Osteoblast (primary cell): ENCODE data around the gene HYOU1. TPM values are rescaled to one million over a fixed set of nuclear protein-coding genes. Genes with fewer than 3 reads are reported as not detected.
A peak's percentile ranks its signal among the peaks of the same experiment; 100 is the strongest.

Source experiments
- DNase-seq: peaks from one replicate; pipeline ENCODE4 v3.0.0; 2011; ENCODE audit warnings: low spot score, mixed read lengths; ENCODE audit not compliant: insufficient read length; ENCODE audit errors: missing footprints
- H2AFZ ChIP-seq: 2 replicates; pipeline ENCODE4 v1.6.0; 2011; ENCODE audit warnings: mild to moderate bottlenecking, low read length
- H3K27ac ChIP-seq: 2 replicates; pipeline ENCODE4 v1.5.1; 2011; ENCODE audit warnings: mild to moderate bottlenecking, low read depth, low read length, moderate library complexity
- H3K27me3 ChIP-seq: 2 replicates; pipeline ENCODE4 v1.6.0; 2012; ENCODE audit warnings: mild to moderate bottlenecking, control low read depth, inconsistent platforms, low read length, moderate library complexity; ENCODE audit not compliant: insufficient read depth
- H3K36me3 ChIP-seq: 2 replicates; pipeline ENCODE4 v1.5.1; 2011; ENCODE audit warnings: mild to moderate bottlenecking, low read length, control low read depth, moderate library complexity; ENCODE audit not compliant: insufficient read depth
- H3K4me1 ChIP-seq: 2 replicates; pipeline ENCODE4 v1.5.1; 2011; ENCODE audit warnings: mild to moderate bottlenecking, low read length, control low read depth, moderate library complexity; ENCODE audit not compliant: insufficient read depth
- H3K4me2 ChIP-seq: 2 replicates; pipeline ENCODE4 v1.6.0; 2011; ENCODE audit warnings: mild to moderate bottlenecking, low read length; ENCODE audit not compliant: insufficient read depth
- H3K4me3 ChIP-seq: fragments of 200-600 bp; sonication (generic); 3 replicates; pipeline ENCODE4 v1.5.1; 2012; ENCODE audit warnings: mild to moderate bottlenecking, low read length, inconsistent platforms; ENCODE audit not compliant: insufficient read depth
- H3K79me2 ChIP-seq: 2 replicates; pipeline ENCODE4 v1.6.0; 2012; ENCODE audit warnings: mild to moderate bottlenecking, low read length, control low read depth, inconsistent platforms; ENCODE audit not compliant: insufficient read depth
- H3K9me3 ChIP-seq: 2 replicates; pipeline ENCODE4 v1.5.1; 2011; ENCODE audit warnings: low read depth, low read length, control low read depth
- H4K20me1 ChIP-seq: 2 replicates; pipeline ENCODE4 v1.6.0; 2012; ENCODE audit warnings: mild to moderate bottlenecking, low read length, control low read depth; ENCODE audit not compliant: insufficient read depth
- total RNA-seq: library from RNA; depleted of rRNA; stranded (reverse); fragments of >200 nt; gene quantifications from 2 replicates; pipeline ENCODE4 v1.2.3, GENCODE V29; 2012
- TF ChIP-seq, protein P1 (sequence below): IDR thresholded peaks from 2 replicates; pipeline ENCODE4 v1.5.1; 2011; ENCODE audit warnings: mild to moderate bottlenecking, low read depth, low read length, moderate library complexity; ENCODE audit errors: extremely low read depth

The HYOU1 gene
- total RNA-seq, 1 donor: 117 TPM

DNA sequence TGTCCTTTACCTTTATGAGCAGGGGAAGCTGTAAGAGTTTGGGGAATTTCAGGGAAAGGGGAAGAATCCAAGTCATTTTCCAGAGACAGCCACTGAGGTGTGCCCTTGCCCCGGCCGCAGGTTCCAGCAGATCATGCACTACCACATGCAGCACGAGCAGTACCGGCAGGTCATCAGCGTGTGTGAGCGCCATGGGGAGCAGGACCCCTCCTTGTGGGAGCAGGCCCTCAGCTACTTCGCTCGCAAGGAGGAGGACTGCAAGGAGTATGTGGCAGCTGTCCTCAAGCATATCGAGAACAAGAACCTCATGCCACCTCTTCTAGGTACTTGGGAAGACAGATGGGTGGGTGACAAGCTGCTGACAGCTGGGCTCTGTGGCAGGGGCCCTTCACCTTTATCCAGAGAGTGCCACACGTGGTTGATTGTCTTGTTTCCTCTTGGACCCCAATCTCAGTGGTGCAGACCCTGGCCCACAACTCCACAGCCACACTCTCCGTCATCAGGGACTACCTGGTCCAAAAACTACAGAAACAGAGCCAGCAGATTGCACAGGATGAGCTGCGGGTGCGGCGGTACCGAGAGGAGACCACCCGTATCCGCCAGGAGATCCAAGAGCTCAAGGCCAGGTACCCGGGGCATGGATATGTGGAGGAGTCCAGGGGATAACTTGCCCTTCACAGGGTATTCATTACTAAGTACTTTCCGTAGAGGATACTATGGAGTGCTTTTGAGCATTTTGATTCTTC, 21.8 kb upstream of the HYOU1 start:
- H3K27ac ChIP-seq: no peak overlapping the region
- TF ChIP-seq, protein P1, sequence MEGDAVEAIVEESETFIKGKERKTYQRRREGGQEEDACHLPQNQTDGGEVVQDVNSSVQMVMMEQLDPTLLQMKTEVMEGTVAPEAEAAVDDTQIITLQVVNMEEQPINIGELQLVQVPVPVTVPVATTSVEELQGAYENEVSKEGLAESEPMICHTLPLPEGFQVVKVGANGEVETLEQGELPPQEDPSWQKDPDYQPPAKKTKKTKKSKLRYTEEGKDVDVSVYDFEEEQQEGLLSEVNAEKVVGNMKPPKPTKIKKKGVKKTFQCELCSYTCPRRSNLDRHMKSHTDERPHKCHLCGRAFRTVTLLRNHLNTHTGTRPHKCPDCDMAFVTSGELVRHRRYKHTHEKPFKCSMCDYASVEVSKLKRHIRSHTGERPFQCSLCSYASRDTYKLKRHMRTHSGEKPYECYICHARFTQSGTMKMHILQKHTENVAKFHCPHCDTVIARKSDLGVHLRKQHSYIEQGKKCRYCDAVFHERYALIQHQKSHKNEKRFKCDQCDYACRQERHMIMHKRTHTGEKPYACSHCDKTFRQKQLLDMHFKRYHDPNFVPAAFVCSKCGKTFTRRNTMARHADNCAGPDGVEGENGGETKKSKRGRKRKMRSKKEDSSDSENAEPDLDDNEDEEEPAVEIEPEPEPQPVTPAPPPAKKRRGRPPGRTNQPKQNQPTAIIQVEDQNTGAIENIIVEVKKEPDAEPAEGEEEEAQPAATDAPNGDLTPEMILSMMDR: no peak
- peaks cover 54% of the 10 kb centered on the region for H3K36me3 ChIP-seq
- H3K79me2 ChIP-seq: no peaks in the 10 kb centered on the region
- H3K9me3 ChIP-seq: no peaks in the 10 kb centered on the region
- no peaks in the 10 kb centered on the region for H3K4me1 ChIP-seq
- H3K4me3 ChIP-seq: no peak overlapping the region
- H3K4me2 ChIP-seq: no peak overlapping the region
- no peaks in the 10 kb centered on the region for H4K20me1 ChIP-seq
- DNase-seq: no peak
- H2AFZ ChIP-seq: no peak overlapping the region
- no peaks in the 10 kb centered on the region for H3K27me3 ChIP-seq

DNA sequence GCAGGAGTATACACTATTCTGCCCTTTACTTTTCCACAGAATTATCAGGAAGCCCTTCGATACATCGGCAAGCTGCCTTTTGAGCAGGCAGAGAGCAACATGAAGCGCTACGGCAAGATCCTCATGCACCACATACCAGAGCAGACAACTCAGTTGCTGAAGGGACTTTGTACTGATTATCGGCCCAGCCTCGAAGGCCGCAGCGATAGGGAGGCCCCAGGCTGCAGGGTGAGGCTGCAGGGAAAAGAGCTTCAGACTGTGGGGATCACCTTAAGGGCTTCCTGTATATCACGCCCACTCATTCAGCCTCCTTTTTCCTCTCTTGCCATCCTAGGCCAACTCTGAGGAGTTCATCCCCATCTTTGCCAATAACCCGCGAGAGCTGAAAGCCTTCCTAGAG, 20.8 kb upstream of the HYOU1 start:
- Histone ChIP-seq H4K20me1 (no peaks in the 10 kb centered on the region), H3K36me3 (peaks cover 63% of the 10 kb centered on the region), H3K9me3 (no peaks in the 10 kb centered on the region), H3K4me2 (no peak overlapping the region), H3K27me3 (no peaks in the 10 kb centered on the region), H3K79me2 (no peaks in the 10 kb centered on the region), H3K27ac (no peak overlapping the region), H3K4me1 (no peaks in the 10 kb centered on the region), H2AFZ (no peak overlapping the region), H3K4me3 (no peak overlapping the region)
- peak; percentile 26 for DNase-seq
- TF ChIP-seq, protein P1: no peak

DNA sequence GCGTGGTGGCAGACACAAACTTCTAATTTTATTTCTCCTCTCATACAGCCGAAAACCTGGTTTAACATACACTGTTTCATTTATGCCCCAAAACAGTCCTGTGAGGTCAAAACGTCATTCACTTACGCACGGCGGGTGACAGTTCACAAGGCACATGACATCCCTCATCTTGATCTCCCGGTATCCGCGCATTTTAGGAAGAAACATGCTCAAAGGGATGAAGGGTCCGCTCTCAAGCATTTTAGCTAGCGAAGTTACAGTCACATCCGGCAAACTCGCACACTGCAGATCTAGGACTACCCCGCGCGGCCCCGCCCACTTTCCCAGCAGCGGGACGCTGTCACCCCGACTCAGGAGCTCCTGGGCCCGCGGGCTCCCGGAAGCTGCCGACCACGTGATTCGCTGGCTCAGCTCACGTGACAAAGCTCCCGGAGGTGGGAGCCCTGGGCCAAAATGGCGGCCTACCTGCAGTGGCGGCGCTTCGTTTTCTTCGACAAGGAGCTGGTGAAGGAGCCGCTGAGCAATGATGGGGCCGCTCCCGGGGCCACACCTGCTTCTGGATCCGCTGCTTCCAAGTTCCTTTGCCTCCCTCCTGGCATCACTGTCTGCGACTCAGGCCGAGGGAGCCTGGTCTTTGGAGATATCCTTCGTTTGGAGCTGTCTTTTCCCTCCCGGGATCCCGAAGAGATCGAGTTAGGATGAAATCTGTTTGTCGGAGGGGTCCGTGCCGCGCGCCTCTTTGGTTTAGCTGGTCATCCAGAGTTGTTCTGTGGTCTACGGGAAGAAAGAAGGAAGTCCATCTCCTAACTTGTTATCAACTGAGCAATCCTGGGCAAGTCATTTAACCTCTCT, 10.6 kb upstream of the HYOU1 start, which contains the start of gene VPS11:
TSS of gene VPS11 (plus strand) at position 448 of the 852 bp plus-strand sequence. CDS start at position 454, 6 bp downstream.
- H3K9me3 ChIP-seq: no peaks in the 10 kb centered on the region
- H4K20me1 ChIP-seq: no peaks in the 10 kb centered on the region
- TF ChIP-seq, protein P1: no peak
- H3K4me1 ChIP-seq: peaks cover 5% of the 10 kb centered on the region
- H3K27me3 ChIP-seq: no peaks in the 10 kb centered on the region
- DNase-seq: peak; percentile 100
- peaks cover 24% of the 10 kb centered on the region for H3K36me3 ChIP-seq
- peak within 1 kb of the TSS; percentile 85 for H3K27ac ChIP-seq
- H3K4me3 ChIP-seq: peak within 1 kb of the TSS; percentile 98
- H3K4me2 ChIP-seq: peak within 1 kb of the TSS; percentile 90
- peaks cover 50% of the 10 kb centered on the region for H3K79me2 ChIP-seq
- peak within 1 kb of the TSS; percentile 99 for H2AFZ ChIP-seq

DNA sequence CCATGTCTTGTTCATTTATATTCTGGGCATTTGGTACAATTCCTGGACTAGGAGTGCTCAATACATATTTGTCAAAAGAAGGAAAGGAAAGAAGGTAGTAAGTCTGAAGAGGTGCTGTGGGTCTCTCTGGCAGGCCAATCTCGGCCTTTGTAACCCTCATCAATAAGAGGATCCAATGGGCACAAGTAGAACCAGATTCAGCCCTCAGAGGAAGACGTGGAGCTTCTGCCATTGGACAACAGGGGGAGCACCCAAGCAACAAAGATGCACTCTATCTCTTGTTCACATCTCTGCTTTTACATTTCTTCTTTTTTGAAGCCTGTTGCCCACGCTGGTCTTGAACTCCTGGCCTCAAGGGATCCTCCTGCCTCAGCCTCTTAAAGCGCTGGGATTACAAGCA, 8.4 kb upstream of the HYOU1 start:
- no peak overlapping the region for H3K4me2 ChIP-seq
- no peaks in the 10 kb centered on the region for H4K20me1 ChIP-seq
- peaks cover 46% of the 10 kb centered on the region for H3K79me2 ChIP-seq
- peaks cover 8% of the 10 kb centered on the region for H3K4me1 ChIP-seq
- no peak overlapping the region for H3K4me3 ChIP-seq
- no peaks in the 10 kb centered on the region for H3K27me3 ChIP-seq
- peaks cover 8% of the 10 kb centered on the region for H3K36me3 ChIP-seq
- H2AFZ ChIP-seq: no peak overlapping the region
- H3K27ac ChIP-seq: no peak overlapping the region
- TF ChIP-seq, protein P1: peak; percentile 54
- peak; percentile 87 for DNase-seq
- H3K9me3 ChIP-seq: no peaks in the 10 kb centered on the region
